GF-D8 (cell line): ENCODE data around the gene BPTF.
A peak's percentile ranks its signal among the peaks of the same experiment; 100 is the strongest.
"Not testable (repeated sequence)": the region's sequence is repeated elsewhere in the genome, so short reads cannot be mapped to it uniquely, and the experiment has no call there.

ENCODE experiments used
- DNase-seq: peaks from one replicate; lab custom pipeline; 2025; lab: John Stamatoyannopoulos, UW

Gene BPTF

DNA sequence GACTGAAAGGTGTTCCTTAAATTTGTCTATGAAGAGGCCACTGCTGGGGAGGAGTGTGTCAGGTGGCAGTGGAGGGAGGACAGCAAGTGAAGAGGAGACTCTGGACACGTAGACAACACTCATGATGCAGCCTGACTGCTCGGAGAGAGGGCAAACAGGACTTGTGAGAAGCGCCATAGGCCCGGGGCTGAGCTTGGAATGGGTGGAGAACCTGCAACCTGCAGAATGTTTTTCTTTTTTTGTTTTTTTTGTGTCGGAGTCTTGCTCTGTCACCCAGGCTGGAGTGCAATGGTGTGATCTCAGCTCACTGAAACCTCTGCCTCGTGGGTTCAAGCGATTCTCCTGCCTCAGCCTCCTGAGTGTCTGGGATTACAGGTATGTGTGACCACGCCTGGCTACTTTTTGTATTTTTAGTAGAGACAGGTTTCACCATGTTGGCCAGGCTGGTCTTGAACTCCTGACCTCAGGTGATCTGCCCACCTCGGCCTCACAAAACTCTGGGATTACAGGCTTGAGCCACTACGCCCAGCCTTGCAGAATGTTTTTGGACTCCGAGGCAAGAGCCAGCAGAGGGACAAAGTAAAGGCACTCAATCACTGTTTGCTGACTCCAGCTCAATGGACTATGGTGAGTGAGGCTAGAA is 189.9 kb downstream of the BPTF start:
- no peak for DNase-seq

DNA sequence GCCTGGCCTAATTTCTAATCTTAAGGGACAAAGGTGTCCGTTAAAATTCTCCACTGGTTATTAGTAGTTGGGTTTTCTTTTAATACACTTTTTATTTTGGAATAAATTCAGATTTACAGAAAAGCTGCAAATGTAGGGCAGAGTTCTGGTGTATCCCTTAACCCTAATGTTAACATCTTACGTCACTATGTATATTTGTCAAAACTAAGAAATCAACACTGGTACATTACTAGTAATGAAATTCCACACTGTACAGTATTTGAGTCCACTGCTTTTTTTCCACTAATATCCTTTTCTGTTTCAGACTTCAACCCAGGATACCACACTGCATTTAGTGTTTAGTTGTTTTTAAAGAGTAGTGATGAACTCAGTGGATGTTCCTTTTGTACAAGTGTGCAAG is 191.5 kb downstream of the BPTF start:
- DNase-seq: no peak

DNA sequence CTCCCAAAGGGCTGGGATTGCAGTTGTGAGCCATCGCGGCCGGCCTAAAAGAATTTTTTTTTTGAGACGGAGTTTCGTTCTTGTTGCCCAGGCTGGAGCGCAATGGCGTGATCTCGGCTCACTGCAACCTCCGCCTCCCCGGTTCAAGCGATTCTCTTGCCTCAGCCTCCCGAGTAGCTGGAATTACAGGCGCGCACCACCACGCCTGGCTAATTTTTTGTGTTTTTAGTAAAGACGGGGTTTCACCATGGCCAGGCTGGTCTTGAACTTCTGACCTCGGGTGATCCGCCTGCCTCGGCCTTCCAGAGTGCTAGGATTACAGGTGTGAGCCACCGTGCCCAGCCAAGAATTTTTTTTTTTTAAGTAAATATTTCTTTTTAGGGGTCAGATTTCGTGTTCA is 193.2 kb downstream of the BPTF start:
- not testable (repeated sequence) for DNase-seq

DNA sequence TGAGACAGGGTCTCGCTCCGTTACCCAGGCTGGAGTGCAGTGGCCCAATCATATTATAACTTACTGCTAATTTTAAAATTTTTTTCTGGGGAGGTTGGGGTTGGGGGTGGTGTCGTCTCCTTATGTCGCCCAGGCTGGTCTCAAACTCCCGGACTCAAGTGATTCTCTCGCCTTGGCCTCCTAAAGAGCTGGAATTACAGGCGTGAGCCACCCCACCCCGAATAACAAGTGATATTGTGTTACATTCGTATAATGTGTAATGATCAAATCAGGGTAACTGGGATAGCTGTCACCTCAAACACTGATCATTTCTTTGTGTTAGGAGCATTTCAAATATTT is 194.0 kb downstream of the BPTF start:
- DNase-seq: no peak

DNA sequence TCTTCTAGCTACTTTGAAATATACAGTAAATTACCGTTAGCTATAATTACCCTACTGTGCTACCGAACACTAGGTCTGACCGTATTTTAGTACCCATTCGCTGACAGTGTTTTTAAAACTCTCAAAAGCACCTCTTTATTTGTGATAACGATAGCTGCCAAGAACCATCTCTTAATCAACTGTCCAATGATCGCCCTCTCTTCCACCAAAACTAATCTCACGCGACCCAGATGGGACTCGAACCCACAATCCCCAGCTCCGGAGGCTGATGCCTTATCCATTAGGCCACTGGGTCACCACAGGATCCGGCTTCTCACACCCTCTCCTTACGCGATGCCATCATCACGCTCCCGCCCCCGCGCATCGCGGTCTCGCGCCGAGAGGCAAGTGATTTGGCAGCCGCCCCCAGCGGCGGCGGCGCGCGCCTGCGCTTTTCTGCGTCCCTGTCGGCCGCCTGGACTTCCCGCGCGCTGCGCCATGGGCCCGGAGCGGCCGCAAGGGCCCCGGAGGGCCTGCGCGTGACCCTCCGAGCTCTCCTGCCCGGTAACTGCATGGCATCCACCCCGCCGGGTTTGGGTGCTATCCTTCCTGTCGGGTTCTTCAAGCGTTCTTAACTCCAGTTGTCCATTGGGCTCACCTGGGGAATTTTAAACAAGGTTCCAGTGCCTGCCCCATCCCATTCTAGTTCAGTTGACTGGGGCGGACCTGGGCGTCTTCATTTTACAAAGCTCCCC is 194.5 kb downstream of the BPTF start:
- peak; percentile 94 for DNase-seq

DNA sequence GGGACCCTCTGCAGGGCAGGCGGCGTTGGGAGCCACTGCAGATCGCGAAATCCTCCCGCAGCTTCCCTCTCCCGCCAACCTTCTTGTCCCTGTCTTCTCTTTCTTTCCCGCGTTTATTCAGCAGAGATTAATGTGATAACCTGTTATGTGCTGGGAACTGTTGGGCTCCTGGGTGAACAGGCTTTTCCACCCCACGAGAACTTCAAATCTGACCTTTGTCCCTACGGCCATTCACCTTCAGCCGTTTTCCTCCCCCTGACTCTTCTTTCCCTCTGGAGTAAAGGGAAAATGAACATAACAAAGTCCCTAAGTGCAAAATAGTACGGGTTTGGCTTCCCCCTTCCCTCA is 195.1 kb downstream of the BPTF start:
- no peak for DNase-seq

DNA sequence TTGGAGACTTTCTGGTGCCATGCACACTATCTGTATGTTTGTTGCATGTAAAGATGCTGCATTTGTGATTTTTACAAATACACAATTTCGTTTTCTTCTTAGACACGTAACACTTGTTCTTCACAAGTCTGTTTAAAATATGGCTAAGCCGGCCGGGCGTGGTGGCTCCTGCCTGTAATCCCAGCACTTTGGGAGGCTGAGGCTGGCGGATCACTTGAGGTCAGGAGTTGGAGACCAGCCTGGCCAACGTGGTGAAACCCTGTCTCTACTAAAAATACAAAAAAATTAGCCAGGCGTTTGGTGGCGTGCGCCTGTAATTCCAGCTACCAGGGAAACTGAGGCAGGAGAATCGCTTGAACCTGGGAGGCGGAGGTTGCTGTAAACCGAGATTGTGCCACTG is 195.5 kb downstream of the BPTF start:
- not testable (repeated sequence) for DNase-seq

DNA sequence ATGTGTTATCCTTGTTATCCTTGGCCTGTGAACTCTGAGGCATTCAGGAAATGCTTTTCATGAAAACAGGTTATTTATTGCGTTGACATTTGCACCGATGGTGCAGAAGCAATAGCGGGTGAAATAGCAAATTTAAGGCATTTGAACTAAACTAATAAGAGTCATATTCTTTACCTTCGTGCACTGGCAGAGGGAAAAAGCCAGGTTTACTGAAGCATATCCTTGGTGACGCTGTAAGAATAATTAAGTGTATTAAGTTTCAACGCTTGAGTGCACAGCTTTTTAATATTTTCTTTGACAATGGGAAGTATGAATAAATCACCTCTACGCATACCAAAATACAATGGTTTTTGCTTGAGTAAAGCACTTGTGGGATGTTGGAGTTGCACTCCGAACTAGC is 196.7 kb downstream of the BPTF start:
- DNase-seq: no peak

DNA sequence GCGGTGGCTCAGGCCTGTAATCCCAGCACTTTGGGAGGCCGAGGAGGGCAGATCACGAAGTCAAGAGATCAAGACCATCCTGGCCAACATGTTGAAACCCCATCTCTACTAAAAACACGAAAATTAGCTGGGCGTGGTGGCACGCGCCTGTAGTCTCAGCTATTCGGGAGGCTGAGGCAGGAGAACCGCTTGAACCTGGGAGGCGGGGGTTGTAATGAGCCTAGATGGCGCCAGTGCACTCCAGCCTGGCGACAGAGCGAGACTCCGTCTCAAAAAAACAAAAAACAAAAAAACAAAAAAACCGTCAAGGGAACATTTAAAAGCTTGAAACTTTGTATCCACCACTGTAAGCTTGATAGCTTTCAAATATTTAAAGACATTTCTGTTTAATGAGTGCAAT is 197.2 kb downstream of the BPTF start:
- not testable (repeated sequence) for DNase-seq

DNA sequence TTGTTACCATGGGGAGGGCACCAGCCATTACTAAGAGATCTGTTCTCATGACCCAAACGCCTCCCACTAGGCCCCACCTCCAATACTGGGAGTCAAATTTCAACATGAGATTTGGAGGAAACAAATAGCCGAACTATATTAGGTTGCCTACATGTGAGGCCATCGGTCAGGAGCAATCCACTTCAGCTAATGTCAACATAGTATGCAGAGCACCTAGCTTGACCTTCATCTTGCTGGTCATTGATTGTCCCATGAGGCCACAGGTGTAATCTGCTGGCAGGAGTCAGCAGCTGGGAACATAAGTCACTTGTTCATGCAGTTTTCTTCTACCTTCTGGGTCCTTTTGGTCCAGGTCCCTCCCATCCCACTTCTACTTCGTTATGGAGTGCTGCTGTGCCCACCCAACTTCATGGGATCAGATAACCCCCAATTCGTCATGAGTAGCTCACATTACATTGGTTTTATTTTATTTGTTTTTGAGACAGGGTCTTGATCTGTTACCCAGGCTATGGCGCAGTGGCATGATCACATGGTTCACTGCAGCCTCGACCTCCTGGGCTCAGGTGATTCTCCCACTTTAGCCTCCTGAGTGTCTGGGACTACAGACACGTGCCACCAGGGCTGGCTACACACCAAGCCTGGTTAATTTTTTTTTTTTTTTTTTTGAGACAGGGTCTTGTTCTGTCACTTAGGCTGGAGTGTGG is 204.4 kb downstream of the BPTF start:
- no peak for DNase-seq
